Right lobe of liver (tissue), 4 donors: ENCODE results near the gene GCC2.
"Not testable (repeated sequence)": the region's sequence is repeated elsewhere in the genome, so short reads cannot be mapped to it uniquely, and the experiment has no call there.

Source experiments
- CTCF ChIP-seq, 4 donors: fragments of 200-600 bp in 3 of 4; fragments of 450-650 bp in 1 of 4; IDR thresholded peaks; one replicate each; pipeline versions ENCODE4 v1.5.1 to v1.8.0; 2016 to 2022; ENCODE audit warnings: antibody characterized with exemption in 4 of 4, mild to moderate bottlenecking in 2 of 4
- POLR2A ChIP-seq: fragments of 450-650 bp; IDR thresholded peaks from one replicate; pipeline ENCODE4 v1.6.1; 2017; ENCODE audit warnings: antibody characterized with exemption, mild to moderate bottlenecking
- donor health status: DM: no; HTN: no; CAD: no.
- donor health status: DM: no; HTN: no; CAD: no.
- donor health status: DM: no; HTN: yes; CAD: no.

- not testable (repeated sequence) for TF ChIP-seq CTCF (IDR thresholded peaks at IDR 0.05); POLR2A
These were observed 107.6 kb downstream of the GCC2 start for GRCh38 chr2:108556581-108556980.
